ENCODE data around the gene SERPINA9.
"Not testable (repeated sequence)": the region's sequence is repeated elsewhere in the genome, so short reads cannot be mapped to it uniquely, and the experiment has no call there.

Gene SERPINA9

GRCh38 chr14:94485944-94486841, 10.2 kb upstream of the SERPINA9 start:
- peak; percentile 22 for DNase-seq (ENCODE audit: low spot score)

- DNase-seq (ENCODE audit: low spot score): no peak
Measured at GRCh38 chr14:94484481-94484880, 8.5 kb upstream of the SERPINA9 start.

GRCh38 chr14:94483729-94484275, 7.8 kb upstream of the SERPINA9 start:
- DNase-seq (ENCODE audit: low spot score): no peak

GRCh38 chr14:94483071-94483451, 7.1 kb upstream of the SERPINA9 start:
- no peak for DNase-seq (ENCODE audit: low spot score)

GRCh38 chr14:94482132-94483070, 6.4 kb upstream of the SERPINA9 start:
- DNase-seq (ENCODE audit: low spot score): not testable (repeated sequence)

- no peak for DNase-seq (ENCODE audit: low spot score)
Measured at GRCh38 chr14:94481468-94482131, 5.6 kb upstream of the SERPINA9 start.

- no peak for DNase-seq (ENCODE audit: low spot score)
Measured at GRCh38 chr14:94480809-94481208, 4.8 kb upstream of the SERPINA9 start.

GRCh38 chr14:94478420-94478819, 2.4 kb upstream of the SERPINA9 start:
- DNase-seq (ENCODE audit: low spot score): no peak

- DNase-seq (ENCODE audit: low spot score): no peak
Measured at GRCh38 chr14:94474581-94475031, 1.4 kb downstream of the SERPINA9 start.

- DNase-seq (ENCODE audit: low spot score): no peak
Measured at GRCh38 chr14:94473666-94474410, 2.2 kb downstream of the SERPINA9 start.

- DNase-seq (ENCODE audit: low spot score): no peak
Measured at GRCh38 chr14:94472842-94473241, 3.2 kb downstream of the SERPINA9 start.

GRCh38 chr14:94471045-94471444, 5.0 kb downstream of the SERPINA9 start:
- no peak for DNase-seq (ENCODE audit: low spot score)

- DNase-seq (ENCODE audit: low spot score): no peak
Measured at GRCh38 chr14:94470311-94470710, 5.7 kb downstream of the SERPINA9 start.

- DNase-seq (ENCODE audit: low spot score): no peak
Measured at GRCh38 chr14:94469261-94469660, 6.7 kb downstream of the SERPINA9 start.

- no peak for DNase-seq (ENCODE audit: low spot score)
Measured at GRCh38 chr14:94467728-94468520, 8.1 kb downstream of the SERPINA9 start.

- DNase-seq (ENCODE audit: low spot score): no peak
Measured at GRCh38 chr14:94466706-94467370, 9.2 kb downstream of the SERPINA9 start.

GRCh38 chr14:94465042-94465441, 11.0 kb downstream of the SERPINA9 start:
- no peak for DNase-seq (ENCODE audit: low spot score)

GRCh38 chr14:94464290-94464689, 11.7 kb downstream of the SERPINA9 start:
- no peak for DNase-seq (ENCODE audit: low spot score)

GRCh38 chr14:94462763-94463572, 13.0 kb downstream of the SERPINA9 start:
- DNase-seq (ENCODE audit: low spot score): no peak
